ENCODE measurements around the gene GLO1. TPM values are rescaled to one million over a fixed set of nuclear protein-coding genes. Genes with fewer than 3 reads are reported as not detected.

The GLO1 gene
- polyA plus RNA-seq, 1 donor (not counting 4 experiments of a cell fraction or from before 2014, with no cell fraction given) = 301 TPM

DNA sequence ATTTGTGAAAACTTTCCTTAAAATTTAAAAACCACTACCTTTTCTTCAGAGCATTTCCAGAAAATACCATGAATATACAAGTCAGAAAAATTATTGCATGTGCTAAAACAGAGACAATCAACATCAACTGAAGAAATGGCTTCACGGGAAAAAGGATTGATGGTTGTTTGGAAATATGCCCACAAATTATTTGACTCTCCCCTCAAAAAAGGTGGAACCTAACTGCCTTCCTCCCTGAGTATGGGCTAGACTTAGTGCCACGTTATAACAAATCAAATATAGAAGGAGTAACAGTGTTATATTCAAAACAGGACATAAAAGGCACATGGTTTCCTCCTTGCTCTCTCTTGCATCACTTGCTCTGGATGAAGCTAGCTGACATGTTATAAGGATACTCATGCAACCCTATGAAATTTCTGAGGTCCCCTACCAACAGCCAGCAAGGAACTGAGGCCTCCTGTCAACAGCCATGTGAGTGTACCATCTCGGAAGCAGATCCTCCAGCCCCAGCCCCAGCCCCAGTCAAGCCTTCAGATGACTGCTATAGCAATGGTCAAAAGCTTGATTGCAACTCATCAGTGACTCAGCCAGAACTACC, 71.7 kb downstream of the GLO1 start:
- DNase-seq (ENCODE audit: low read depth, low spot score) (no peak), FAIRE-seq (no peak)
- H3K4me1 ChIP-seq (ENCODE audit: control insufficient read depth, extremely low read depth, insufficient read depth, low read length) = no peaks in the 10 kb centered on the region
- TF ChIP-seq, protein P1, sequence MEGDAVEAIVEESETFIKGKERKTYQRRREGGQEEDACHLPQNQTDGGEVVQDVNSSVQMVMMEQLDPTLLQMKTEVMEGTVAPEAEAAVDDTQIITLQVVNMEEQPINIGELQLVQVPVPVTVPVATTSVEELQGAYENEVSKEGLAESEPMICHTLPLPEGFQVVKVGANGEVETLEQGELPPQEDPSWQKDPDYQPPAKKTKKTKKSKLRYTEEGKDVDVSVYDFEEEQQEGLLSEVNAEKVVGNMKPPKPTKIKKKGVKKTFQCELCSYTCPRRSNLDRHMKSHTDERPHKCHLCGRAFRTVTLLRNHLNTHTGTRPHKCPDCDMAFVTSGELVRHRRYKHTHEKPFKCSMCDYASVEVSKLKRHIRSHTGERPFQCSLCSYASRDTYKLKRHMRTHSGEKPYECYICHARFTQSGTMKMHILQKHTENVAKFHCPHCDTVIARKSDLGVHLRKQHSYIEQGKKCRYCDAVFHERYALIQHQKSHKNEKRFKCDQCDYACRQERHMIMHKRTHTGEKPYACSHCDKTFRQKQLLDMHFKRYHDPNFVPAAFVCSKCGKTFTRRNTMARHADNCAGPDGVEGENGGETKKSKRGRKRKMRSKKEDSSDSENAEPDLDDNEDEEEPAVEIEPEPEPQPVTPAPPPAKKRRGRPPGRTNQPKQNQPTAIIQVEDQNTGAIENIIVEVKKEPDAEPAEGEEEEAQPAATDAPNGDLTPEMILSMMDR (optimal IDR thresholded peaks at IDR 0.05 in 1 of 3, IDR thresholded peaks at IDR 0.05 in 1 of 3, conservative IDR thresholded peaks at IDR 0.05 in 1 of 3; ENCODE audit: extremely low read depth in 1 of 3, insufficient read depth in 2 of 3, low read length in 3 of 3) = no peak
- no peak for TF ChIP-seq EZH2 (IDR thresholded peaks at IDR 0.05; ENCODE audit: low read length)
- no peaks in the 10 kb centered on the region for H3K9me3 ChIP-seq (ENCODE audit: control insufficient read depth, low read depth, low read length)
- H4K20me1 ChIP-seq (ENCODE audit: control insufficient read depth, extremely low read depth, insufficient read depth, low read length) = no peaks in the 10 kb centered on the region
- no peaks in the 10 kb centered on the region for H3K27me3 ChIP-seq (ENCODE audit: control insufficient read depth, extremely low read depth, insufficient read depth, low read length)
- H3K4me3 ChIP-seq (ENCODE audit: control insufficient read depth in 2 of 3, extremely low read depth in 1 of 3, insufficient read depth in 2 of 3, low read depth in 1 of 3, low read length in 3 of 3) = no peak overlapping the region
- peaks cover 2% of the 10 kb centered on the region for H3K79me2 ChIP-seq (ENCODE audit: control insufficient read depth, insufficient read depth, low read length)
- no peak overlapping the region for H3K27ac ChIP-seq (ENCODE audit: control insufficient read depth, insufficient read depth, low read length)
- no peak overlapping the region for H3K4me2 ChIP-seq (ENCODE audit: control insufficient read depth, extremely low read depth, insufficient read depth, low read depth, low read length)
- no peaks in the 10 kb centered on the region for H3K36me3 ChIP-seq (ENCODE audit: control insufficient read depth in 2 of 2, extremely low read depth in 1 of 2, insufficient read depth in 2 of 2, low read length in 2 of 2)
- no peaks in the 10 kb centered on the region for H3K9me1 ChIP-seq (ENCODE audit: control insufficient read depth, extremely low read depth, insufficient read depth, low read length)
- no peak overlapping the region for H3K9ac ChIP-seq (ENCODE audit: control insufficient read depth, extremely low read depth, insufficient read depth, low read length)
- dilution Hi-C loops (cut with MboI; ENCODE audit: extremely low pct_ligation_motif_present, low sequenced_read_pairs) = no loop called here
- H2AFZ ChIP-seq (ENCODE audit: control insufficient read depth, low read length) = no peak overlapping the region

Other genes starting within 250 kb of the GLO1 start
- gene BTBD9, start 63.2 kb downstream of the GLO1 start, polyA plus RNA-seq = 4.6 to 6.8 TPM (median 6.5 TPM) in 3 replicates
- under 0.01 to 0.01 TPM (median 0.01 TPM) in 3 replicates for gene DNAH8, start 12.2 kb upstream of the GLO1 start, polyA plus RNA-seq